IPS-18c (cell line): ENCODE measurements around the gene CPZ.
A peak's percentile ranks its signal among the peaks of the same experiment; 100 is the strongest.

ENCODE experiments used
- H3K4me3 ChIP-seq: 2 replicates; pipeline ENCODE4 v1.7.0; 2013; ENCODE audit warnings: low read depth, mild to moderate bottlenecking, low read length, moderate library complexity; ENCODE audit not compliant: insufficient read depth
- H3K9me3 ChIP-seq: one replicate; pipeline ENCODE4 v1.6.1; 2013; ENCODE audit warnings: mild to moderate bottlenecking, low read length, moderate library complexity; ENCODE audit not compliant: control insufficient read depth, insufficient read depth

The CPZ gene

DNA sequence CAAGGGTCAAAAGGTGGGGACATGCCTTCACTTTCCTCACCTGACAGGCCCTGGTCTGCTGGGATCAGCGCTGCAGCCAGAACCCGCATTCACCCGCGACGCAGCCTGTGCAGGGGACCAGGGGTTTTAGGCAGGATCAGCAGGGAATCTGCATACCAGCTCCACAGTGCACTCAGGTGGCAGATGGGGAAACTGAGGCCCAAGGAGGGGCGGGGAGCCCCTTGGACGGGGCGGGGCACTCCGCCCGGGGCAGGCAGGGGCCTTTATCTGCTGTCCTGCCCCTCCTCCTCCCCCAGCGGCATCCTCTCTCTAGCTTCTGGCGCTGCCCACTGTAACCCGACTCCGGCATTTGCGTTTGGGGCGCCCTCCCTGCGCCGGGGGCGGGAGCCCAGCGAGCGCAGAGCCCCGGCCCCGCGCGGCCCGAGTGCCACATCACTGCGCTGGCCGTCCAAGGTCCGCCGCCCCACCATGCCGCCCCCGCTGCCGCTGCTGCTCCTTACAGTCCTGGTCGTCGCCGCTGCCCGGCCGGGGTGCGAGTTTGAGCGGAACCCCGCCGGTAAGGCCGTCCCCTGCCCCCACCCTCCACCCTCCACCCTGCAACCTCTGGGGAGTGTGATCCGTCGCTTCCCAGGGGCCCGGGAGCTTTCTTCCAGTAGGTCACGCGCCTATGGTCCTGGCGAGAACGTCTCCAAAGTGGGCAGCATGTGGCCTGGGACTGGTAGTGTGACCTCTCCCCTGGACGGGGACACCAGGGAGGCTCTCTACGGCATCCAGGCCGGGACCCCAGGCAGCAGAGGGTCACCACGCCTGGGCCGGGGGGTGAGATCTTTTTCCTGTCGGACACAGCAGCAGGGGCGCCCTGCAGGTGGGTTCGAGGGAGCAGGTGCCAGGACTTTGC, at the start of gene CPZ:
CPZ (plus strand) TSS at position 400 of the 898 bp plus-strand sequence; CDS start at position 469, 69 bp downstream.
- Histone ChIP-seq H3K9me3 (no peaks in the 10 kb centered on the region), H3K4me3 (peak within 1 kb of the TSS; percentile 50)

DNA sequence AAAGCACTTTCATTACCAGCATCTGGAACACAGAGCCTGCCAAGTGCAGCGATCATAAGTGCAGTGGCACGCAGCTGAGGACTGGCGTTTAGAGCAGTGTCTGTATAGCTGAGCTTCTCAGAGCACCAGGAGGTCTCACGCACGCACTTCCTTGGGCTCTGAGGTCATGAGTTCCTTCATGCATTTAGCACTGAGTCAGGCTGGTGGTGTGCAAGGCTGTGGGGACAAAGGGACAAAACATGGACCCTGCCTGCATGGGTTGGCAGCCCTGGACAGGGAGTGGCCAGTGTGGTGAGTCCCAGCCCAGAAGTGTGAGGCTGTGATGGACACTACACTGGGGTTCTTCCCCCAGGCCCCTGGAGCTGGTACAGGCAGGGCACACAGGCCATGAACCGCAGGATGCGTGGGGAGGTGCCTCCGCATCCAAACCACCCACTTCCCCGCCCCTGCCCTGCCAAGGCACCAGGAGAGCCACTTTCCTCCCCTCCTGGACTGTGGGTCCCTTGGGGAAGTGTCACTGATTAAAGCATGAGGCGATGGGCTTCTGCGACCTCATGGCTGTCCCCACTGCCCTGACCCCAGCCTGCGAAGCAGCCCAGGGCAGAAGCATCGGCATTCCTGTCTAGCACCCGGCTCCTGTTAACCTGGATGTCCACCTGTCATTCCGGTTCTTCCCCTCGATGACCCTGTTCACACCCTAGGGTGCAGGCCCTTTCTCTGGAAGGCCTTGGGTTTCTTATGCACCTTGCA, 49.6 kb upstream of the CPZ start:
- Histone ChIP-seq H3K9me3 (no peaks in the 10 kb centered on the region), H3K4me3 (no peak overlapping the region)

GRCh38 chr4:8543623-8544022, 48.9 kb upstream of the CPZ start:
- no peaks in the 10 kb centered on the region for H3K9me3 ChIP-seq

GRCh38 chr4:8544282-8544681, 48.3 kb upstream of the CPZ start:
- H3K9me3 ChIP-seq, result no peaks in the 10 kb centered on the region
- no peak overlapping the region for H3K4me3 ChIP-seq

More at GRCh38 chr4:8543623-8544022, 48.9 kb upstream of the CPZ start:
- H3K4me3 ChIP-seq, result no peak overlapping the region

DNA sequence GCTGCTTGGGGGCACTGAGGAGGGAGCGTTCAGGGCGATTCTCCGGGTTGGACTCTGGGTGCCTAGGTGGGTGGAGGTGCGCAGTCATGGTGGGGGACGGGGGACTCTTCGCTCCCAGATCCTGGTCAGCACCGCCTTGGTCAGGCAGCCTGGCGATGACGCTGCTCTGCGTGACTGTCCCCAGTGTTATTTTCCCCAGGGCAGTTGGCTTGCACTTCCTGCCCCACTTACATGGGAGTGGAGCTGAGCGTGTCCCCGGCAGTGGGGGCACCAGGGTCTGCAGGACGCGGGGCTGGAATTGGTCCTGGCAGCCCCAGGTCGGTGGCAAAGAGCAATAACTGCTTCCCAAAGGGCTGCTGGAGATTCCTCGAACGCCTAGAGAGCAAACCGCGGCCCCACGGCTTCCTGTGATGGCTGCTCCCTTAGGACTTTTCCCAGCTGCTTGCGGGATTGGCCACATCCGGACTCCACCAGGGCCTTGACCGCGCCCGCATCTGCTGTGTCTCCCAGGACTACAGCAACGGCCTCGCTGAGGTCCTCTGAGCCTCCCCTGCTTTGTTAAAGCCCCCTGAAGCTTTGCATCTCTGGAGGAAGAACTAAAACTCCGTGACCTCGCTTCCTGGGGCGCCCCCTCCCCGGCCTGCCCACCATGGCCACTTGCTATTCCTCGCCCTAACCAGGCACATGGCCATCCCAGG, 47.7 kb upstream of the CPZ start:
- no peak overlapping the region for H3K4me3 ChIP-seq
- no peaks in the 10 kb centered on the region for H3K9me3 ChIP-seq

DNA sequence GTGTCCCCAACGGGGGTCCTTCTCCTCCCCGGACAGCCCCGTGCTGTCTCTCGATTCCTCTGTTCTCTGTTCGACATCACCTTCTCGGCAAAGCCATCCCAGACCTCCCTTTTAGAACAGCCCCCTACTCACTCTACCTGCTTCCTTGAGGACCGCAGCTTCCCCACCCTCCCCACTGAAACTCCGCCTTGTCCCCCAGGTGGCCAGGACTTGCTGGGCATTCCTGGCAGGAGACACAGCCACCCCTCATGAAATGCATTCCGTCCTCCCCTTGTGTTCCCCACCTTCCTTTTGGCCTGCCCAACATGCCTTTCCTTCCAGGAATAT, 47.2 kb upstream of the CPZ start:
- Histone ChIP-seq H3K9me3 (no peaks in the 10 kb centered on the region), H3K4me3 (no peak overlapping the region)

DNA sequence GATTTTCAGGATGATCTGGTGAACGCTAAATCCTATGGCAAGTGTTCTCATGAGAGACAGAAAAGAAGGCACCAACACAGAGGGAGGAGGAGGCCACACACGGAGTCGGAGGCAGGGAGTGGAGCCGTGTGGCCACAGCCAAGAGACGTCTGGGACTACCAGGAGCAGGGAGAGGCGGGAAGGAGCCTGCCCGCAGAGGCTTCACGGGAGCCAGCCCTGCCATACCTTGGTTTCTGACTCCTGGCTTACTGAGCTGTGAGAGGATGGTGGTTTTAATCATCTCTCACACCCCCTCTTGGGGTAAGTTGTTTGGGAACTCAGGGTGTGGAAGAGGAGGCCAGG, 45.8 kb upstream of the CPZ start:
- Histone ChIP-seq H3K9me3 (no peaks in the 10 kb centered on the region), H3K4me3 (no peak overlapping the region)

DNA sequence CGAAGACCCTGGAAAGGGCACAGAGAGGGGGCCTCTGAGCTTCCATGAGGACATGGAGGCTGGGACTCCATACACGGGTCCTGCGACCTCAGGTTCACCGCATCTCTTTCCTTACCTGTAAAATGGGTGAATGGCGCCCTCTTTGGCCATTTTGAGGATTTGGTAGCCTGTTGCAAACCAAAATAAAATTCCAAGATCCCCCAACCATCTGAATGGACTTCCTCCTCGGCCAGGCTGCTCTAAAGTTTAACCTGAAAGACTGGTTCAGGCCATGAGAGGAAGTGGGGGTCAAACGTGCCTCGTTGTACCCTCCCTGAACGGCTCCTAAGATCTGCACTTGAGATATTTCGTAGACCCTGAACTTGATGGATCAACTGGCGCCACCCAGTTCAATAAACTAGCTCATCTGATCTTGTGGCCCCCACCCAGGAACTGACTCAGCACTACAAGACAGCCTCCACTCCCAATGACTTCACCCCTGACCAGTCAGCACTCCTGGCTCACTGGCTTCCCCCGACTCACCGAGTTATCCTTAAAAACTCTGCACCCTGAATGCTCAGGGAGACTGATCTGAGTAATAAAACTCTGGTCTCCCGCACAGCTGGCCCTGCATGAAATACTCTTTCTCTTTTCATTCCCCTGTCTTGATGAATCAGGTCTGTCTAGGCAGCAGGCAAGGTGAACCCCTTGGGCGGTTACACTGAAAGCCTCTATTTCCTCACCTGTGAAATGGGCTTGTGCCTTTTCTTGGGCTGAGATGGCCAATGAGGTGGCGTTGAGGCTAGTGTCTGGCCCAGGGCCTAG, 45.3 kb upstream of the CPZ start:
- no peak overlapping the region for H3K4me3 ChIP-seq
- H3K9me3 ChIP-seq, result no peaks in the 10 kb centered on the region

DNA sequence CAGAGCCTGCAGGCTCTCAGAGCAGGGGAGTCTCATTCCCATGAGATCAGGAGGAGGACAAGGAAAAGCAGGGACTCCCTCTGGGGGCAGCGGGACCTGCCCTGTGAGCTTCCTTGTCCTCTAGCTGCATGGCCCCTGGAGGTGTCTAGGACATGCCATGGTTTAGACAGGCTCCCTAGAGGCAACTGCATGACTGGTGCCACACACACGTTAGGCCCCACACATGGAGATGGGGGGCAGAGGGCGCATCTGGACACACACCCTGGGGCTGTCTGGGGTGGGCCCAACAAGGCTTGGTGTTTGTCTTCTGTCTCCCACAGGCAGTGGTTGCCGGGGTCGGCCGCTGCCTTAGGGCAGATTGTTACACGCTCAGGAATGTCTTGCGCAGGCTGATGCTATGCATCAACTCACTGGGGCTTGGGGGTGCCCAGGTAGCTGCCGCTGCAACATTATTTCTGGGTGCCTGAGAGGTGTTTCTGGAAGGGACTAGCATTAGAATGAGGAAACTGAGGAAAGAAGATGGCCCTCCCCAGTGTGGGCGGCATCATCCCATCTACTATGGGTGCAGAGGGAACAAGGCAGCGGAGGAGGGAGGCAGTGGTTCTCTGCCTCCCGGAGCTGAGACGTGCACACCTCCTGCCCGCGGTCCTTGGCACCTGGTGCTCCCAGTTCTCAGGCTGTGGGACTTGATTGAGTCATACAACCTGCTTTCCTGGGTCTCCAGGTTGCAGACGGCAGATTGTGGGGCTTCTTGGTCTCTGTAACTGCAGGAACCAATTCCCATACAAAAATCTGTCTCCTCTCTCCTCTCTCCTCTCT, 44.4 kb upstream of the CPZ start:
- Histone ChIP-seq H3K9me3 (no peaks in the 10 kb centered on the region), H3K4me3 (no peak overlapping the region; the same call in 1 of the 2 replicates)

- H3K4me3 ChIP-seq, result no peak overlapping the region
- no peaks in the 10 kb centered on the region for H3K9me3 ChIP-seq
Measured at GRCh38 chr4:8548731-8549351, 43.7 kb upstream of the CPZ start.

DNA sequence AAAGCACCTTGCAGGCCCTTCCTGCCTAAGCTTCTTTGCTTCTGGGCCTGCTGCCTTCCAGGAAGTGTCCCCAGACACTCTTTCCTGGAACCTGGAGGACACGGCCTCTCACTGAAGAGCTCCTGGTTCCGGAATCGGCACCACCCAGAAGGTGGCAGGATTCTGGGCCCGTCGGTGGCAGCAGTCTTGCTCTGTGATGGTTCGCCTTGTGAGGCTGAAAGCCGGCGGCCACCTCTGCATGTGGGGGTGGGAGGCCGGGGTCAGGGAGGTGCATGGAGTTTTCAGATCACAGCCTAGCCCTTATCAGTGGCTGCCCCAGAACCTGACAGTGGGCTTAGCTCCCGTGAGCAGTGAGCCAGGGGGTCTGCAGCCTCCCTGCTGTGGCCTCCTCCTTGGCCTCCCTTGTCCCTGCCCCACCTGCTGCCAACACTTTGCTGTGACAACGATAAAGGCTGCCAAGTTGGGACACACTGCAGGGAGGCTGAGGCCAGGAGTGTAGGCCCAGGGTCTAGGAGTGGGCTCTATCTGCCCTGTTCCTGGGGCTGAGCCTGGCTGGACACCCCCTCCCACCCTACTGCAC, 43.1 kb upstream of the CPZ start:
- Histone ChIP-seq H3K9me3 (no peaks in the 10 kb centered on the region), H3K4me3 (no peak overlapping the region)

GRCh38 chr4:8550691-8551090, 41.9 kb upstream of the CPZ start:
- no peak overlapping the region for H3K4me3 ChIP-seq
- no peaks in the 10 kb centered on the region for H3K9me3 ChIP-seq

DNA sequence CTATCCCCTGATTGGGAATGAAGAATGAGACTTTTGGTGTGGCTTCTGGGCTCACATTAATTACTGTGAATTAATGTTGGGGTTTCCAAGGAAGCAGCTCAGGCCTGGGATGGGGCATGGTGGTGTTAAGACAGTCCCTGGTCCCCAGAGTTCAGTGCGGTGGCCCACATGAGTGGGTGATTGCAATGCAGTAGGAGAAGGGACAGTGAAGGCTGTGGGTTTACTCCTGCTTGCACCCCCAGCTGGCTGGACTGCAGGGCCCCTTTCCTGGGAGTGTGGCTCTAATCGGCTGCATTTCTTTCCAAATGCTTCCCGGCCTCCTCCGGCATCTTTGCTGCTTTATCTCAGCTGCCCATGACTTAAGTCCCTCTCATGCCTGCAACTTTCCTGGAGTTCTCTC, 40.5 kb upstream of the CPZ start:
- H3K4me3 ChIP-seq, result no peak overlapping the region
- H3K9me3 ChIP-seq, result no peaks in the 10 kb centered on the region

DNA sequence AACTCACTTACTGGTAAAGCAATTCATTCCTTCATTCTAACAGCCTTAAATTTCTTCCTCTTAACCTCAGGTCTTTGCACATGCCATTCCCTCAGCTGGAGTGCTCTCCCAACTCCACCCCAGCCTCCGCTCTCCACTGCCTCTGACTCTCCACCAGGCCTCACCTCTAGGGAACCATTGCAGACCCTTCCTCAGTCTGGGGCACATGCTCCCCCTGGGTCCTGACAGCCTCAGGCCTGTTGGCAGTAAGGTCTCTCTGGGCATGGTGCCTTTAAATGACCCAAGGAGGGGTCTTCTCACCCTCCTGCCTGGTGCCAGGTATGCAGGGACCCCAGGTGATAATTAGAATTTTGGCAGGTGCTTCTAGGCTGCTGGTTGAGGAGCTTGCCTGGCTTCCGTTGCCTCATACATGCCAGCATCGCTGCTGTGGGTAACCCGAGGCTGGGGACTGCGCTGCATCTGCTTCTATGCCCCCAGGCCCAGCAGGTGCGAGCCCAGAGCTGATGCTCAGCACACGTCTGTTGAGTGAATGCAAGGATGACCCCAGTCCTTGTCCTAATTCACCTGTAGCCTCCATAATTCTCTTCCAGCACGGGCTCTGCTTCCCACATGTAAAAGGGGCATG, 39.9 kb upstream of the CPZ start:
- Histone ChIP-seq H3K4me3 (no peak overlapping the region), H3K9me3 (no peaks in the 10 kb centered on the region)

DNA sequence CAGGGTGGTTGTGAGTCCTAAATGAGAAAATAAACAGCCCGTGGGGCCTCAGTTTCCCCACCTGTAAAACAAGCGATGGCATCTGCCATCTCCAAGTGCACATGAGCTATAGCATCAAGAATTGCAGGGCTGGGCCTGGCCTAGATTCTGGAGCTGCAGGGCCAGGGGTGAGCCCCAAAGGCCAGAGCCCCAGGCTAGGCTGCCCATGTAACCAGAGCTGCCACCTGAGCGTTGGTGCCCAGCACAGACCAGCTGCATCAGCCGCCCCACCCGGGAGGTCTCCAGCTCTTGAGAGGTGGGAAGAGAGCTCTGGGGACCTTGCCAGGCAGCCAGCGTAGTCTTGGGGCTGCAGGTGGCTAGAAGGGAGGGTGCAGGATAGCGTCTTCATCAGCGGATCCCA, 39.3 kb upstream of the CPZ start:
- H3K9me3 ChIP-seq, result no peaks in the 10 kb centered on the region
- H3K4me3 ChIP-seq, result no peak overlapping the region
